Measurements from ENCODE around the gene SFTPA1.
"Not testable (repeated sequence)": the region's sequence is repeated elsewhere in the genome, so short reads cannot be mapped to it uniquely, and the experiment has no call there.

The SFTPA1 gene

GRCh38 chr10:79610601-79611191 lies at the start of gene SFTPA1:
TSS of gene SFTPA1 (plus strand) at chr10:79610939. CDS start at chr10:79611826, 887 bp downstream.
- no peak for DNase-seq

DNA sequence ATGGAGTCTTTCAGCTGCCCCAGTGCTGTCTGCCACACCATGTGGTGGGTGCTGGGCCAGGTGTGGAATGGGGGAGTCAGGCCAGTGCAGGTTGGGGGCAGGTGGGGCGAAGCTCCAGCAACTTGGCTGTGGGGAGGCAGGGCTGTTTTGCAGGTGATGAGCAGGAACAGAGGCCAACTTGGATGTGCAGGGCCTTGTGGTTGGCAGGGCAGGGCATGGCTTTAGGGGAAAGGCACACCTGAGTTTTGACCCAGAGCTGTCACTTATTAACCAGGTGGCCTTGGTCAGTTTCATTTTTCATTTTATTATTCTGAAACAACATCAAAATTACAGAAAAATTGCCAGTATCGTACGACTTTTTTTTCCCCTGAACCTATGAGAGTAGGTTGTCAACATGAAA lies 49.5 kb upstream of the SFTPA1 start:
- DNase-seq = no peak

DNA sequence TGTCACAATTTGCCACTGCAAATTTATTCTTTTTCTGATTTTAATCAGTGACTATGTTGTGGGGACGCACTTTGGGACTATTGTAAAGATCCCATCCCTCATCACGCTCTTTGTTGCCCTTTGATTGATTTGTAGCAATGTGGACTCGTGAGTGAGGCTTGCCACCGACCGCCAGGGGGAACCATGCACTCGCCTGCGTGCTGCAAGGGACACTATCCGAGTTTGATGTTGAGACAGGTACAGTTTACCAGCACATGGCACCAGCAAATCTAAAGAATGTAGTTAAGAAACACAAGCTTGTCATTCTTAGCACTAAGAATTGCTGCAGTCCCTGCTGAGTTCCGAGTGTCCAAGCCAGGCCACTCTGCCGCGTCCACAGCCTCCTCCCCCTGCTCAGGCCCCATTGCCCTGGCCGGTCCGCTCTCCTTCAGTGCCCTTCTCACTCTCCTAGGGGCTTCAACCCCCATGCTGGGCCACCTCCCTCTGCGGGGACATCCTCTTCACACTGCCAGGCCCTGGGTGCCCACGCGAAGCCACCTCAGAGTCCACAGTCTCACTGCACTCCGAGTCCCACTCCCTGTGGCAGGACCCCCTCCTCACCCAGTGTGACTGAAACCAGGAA lies 48.5 kb upstream of the SFTPA1 start:
- peak; percentile 43 to 55 for DNase-seq

GRCh38 chr10:79563426-79563825 lies 47.3 kb upstream of the SFTPA1 start:
- DNase-seq = no peak

DNA sequence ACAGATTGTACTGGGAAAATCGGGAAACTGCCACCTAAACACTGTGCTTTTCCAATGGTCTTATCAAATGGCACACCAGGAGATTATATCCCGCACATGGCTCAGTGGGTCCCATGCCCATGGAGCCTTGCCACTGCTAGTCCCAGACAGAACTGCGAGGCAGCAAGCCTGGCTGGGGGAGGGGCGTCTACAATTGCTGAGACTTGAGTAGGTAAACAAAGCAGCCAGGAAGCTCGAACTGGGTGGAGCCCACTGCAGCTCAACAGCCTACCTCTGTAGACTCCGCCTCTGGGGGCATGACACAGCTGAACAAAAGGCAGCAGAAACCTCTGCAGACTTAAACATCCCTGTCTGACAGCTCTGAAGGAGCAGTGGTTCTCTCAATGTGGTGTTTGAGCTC lies 40.1 kb upstream of the SFTPA1 start:
- DNase-seq = not testable (repeated sequence)

DNA sequence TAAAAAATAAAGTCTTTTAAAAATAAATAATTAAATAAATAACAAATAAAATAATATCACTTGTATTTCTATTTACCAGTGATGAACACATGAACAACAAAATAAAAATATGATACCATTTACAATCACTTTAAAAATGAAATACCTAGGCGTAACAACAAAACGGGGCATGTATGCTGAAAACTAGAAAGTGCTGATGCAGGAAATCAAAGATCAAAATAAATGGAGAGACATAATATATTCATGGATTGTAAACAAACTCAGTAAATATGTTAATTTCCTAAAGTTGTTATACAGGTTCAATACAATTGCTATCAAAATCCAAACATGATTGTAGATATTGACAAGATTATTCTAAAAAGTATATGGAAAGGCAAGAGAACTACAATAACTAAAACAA lies 31.4 kb upstream of the SFTPA1 start:
- no peak for DNase-seq

DNA sequence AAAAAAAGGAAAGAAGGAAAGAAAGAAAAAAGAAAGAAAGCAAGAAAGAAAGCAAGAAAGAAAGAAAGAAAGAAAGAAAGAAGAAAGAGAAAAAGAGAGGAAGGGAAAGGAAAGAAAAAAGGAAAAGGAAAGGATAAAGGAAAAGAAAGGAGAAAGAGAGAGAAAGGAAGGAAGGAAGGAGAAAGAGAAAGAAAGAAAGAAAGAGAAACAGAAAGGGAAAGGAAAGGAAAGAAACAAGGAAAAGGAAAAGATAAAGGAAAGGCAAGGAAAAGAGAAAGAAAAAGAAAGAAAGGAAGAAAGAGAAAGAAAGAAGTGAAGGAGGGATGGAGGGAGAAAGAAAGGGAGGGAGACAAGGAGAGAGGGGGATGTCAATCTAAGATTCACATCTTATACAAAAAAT lies 29.7 kb upstream of the SFTPA1 start:
- DNase-seq = no peak

- no peak for DNase-seq
Measured at GRCh38 chr10:79582096-79582495, 28.6 kb upstream of the SFTPA1 start.

DNA sequence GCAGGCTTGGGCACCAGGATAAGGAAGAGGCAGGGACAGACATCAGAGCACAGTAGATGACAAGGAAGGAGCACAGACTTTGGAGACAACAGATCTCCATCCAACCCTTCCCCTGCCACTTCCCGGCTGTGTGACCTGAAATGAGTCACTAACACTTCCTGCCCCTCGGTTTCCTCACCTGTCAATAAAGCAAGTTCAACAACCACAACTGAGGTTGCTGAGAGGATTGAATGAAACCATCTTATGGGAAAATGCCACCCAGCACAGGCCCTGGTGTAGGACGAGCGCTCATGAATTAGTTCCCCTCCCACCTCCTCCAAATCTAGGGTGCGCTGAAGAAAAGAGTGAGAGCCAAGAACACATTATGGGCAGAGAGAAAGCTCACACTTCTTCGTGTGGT lies 27.8 kb upstream of the SFTPA1 start:
- DNase-seq = not testable (repeated sequence)

DNA sequence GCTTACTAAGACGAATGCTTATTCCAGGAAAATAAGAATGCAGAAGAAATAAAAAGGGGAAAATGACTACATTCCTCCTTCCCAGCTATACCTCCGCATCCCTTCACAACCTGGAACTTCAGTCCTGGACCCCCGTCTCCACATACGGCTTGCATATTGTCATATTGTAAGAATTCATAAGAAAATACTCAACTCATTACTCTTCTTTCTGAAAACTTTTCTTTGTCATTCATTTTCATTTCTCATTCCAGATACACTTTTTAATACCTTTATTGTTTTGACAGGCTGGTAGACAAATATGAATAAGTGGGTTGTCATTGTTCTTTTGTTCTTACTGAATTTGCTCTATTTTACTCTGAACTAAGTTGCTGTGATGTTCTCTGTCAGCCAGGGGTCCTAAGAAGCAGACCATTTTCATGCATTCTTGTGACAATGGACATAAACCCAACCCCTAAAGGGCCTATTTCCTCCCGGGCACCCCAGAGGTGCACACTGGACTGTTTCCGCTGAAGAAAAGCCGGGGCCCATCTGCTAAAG lies 27.2 kb upstream of the SFTPA1 start:
- DNase-seq = no peak

GRCh38 chr10:79585870-79586527 lies 24.7 kb upstream of the SFTPA1 start:
- no peak for DNase-seq

DNA sequence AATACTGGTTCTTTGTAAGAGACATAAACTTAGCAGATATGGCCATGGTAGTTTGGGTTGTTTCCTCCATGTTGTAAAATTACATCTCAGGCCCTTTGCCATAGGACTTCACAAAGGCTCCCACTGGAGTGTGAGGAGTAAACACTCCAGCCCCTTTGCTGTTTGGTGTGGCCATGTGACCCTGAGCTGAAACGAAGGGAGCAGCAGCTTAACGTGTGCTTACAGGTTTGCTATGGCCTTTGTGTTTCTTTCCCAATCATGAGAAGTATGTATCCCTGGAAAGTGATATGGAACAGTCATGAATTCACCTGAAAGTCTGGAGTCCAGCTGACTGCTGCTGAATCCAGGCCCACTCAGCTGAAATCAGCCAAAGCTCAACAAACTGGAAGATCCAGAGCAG lies 23.8 kb upstream of the SFTPA1 start:
- no peak for DNase-seq

DNA sequence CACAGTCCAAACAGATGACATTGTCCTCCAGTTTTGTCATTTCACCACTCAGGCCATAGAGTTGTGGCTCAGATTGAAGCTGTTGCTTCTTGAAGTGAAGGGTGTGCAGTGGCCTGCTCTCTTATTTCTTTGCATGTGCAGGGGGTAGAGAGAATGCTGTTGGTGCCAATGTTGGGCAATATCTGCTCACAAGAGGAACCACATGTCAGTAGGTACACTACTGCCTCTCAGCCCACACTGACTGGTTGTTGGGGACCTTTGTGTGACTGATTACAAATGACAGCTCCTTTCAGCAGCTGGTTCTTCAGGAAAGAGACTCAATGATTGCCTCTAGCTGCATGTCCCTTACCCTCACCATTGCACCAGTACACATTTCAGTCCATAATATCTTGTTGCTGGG lies 21.9 kb upstream of the SFTPA1 start:
- DNase-seq = no peak

DNA sequence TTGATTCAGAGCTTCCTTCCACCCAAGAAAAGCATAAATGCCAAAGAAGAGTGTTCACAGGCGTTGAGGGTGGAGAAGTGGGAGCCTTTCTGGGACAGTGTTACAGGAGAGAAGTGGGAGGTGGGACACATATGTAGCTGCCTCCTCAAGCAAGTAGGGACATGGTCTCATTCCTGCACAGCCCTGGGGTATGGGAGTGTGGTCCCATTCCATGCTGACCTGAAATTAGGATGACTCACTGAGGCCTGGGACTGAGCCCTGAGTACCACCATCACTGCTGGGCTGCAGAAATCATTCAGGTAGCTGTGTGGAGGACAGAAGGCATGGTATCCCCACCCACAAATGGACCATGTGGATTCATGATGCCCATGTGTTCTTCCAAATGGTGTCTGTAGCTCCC lies 17.4 kb upstream of the SFTPA1 start:
- DNase-seq = no peak

GRCh38 chr10:79594565-79594964 lies 16.2 kb upstream of the SFTPA1 start:
- not testable (repeated sequence) for DNase-seq

- no peak for DNase-seq
Measured at GRCh38 chr10:79595510-79595909, 15.2 kb upstream of the SFTPA1 start.

DNA sequence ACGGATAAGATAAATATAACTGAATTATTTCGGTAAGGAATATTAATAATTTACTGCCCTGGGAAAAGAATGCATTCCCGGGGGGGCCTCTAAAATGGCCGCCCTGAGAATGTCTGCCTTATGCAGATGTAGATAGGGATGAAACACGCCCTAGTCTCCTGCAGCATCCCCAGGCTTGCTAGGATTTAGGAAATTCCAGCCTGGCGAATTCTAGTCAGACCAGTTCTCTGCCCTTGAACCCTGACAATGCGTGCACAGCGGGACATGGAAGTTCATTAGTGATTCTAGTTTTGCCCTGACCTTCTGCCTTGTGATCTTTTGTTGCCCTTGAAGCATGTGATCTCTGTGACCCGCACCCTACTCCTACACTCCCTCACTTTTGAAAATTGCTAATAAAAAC lies 11.1 kb upstream of the SFTPA1 start:
- not testable (repeated sequence) for DNase-seq

DNA sequence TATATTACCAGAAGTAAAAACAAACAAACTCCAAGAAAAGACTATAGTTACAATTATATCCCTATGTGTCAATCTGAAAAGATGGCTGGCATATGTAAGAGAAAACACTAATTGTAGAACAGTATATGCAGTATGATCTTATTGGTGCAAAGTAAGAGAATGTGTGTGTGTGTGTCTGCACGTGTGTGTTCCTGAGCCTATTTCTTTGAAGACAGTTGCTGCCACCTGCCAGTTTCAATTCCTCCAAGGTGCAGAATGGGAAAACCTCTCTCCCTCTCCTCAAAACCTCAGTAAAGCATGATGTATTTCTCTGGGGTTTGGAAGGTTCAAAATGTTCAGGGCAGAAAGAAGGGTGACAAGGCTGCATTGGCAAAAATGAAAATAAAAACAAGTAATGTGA lies 8.8 kb upstream of the SFTPA1 start:
- DNase-seq = no peak

- DNase-seq = no peak
Measured at GRCh38 chr10:79602953-79603352, 7.8 kb upstream of the SFTPA1 start.

- DNase-seq = no peak
Measured at GRCh38 chr10:79604294-79604693, 6.4 kb upstream of the SFTPA1 start.

- no peak for DNase-seq
Measured at GRCh38 chr10:79605308-79605707, 5.4 kb upstream of the SFTPA1 start.

GRCh38 chr10:79608505-79609375 lies 2.0 kb upstream of the SFTPA1 start:
- peak; percentile 15 to 20 for DNase-seq

All from CD4-positive, alpha-beta T cell treated with Interleukin-1 beta for 1 hour (primary cell).